Pulmonary artery endothelial cell (primary cell): ENCODE results near the gene NHSL2. TPM values are rescaled to one million over a fixed set of nuclear protein-coding genes. Genes with fewer than 3 reads are reported as not detected.

ENCODE experiments used
- DNase-seq: peaks from one replicate; pipeline ENCODE4 v3.0.0-alpha.2; 2011; ENCODE audit warnings: low read depth, low spot score
- total RNA-seq: library from RNA; depleted of rRNA; stranded (reverse); fragments of >200 nt; gene quantifications from 2 replicates; pipeline ENCODE4 v1.2.3, GENCODE V29; 2014

The NHSL2 gene
- total RNA-seq, 1 donor from 2014 or later = 21.2 TPM

DNA sequence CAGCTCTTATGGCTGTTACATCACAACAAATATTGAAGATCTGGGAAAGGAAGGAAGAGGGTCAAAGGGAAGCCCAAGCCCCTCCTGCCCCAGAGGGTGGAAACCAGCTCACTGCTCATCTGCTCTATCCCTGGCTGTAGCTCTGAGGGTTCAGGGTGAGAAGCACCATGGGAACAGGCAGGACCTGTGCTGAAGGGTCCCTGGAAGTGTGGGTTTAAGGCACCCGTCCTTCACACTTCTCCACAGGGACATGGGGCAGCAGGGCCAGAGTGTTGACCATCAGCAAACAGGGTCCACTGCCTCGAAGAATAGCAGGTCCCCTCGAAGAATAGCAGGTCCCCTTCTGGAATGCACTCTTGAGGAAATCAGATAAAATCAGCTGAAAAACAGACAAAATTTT lies 216.7 kb downstream of the NHSL2 start:
- no peak for DNase-seq

DNA sequence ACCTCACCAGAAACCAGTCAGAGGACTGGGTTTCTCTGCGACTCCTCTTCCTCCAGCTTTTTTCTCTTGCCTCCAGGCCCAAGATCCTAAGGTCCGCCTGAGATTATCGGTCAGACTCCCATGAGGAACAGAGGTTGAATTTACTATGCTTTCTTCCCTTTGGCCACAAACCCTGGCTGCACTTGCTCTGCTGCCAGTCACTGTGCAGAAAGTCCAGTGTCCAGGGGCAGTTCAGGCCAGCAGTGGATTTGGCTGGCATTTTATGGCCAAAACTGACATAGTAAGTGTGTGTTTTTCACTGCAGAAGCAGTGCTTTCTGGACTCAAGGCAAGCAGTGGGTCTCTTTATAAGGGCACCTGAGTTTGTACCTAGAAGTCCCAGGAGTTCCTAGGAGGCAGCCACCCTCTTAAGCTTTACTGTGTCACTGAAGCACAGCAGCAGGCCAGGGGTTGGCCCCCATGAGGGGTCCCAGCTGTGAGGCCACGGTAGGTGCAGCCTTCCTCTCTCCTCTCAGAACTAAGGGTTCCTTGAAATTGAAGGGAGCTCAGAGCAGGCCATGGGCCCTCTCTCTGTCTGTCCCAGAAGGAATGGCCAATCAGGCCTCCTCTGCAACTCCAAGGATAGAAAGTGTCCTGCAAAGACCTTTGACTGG lies 217.7 kb downstream of the NHSL2 start:
- DNase-seq = no peak

DNA sequence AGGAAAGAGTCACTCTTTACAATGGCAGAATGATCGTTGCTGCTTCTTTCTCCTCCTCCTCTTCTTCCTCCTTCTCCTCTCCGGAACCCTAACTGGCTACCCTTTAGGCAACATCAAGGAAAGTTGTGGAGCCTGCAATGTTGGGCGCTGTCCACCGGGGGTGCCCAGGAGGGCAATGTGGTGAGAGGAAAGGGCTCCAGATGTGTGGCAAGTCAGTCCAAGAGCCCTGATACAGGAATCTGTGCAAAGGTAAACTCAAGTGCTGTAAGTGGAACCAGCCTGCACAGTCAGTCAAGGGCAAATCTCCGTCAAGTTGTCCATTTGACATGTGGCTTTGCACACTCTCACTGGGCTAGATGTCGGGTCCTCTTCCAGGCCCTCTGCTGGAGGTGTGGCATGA lies 218.2 kb downstream of the NHSL2 start:
- no peak for DNase-seq

DNA sequence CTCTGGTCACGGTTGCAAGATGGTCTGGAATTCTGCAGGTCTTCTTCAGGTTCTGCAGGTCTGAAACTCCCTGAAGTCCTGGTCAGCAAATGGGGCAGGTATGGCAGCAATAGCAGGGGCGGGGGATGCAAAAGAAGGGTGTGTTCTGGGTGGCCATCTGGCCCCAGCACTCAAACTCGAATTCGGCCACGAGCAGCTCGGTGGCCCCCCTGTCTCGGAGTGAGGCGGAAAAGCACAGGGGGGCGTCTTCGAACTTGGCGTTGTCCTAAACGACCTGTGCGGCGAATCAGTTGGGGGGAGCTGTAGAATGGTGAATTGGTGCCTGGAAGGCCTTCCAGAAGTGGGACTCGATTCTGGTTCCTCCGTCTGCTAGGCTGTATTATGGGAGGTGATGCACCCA lies 219.0 kb downstream of the NHSL2 start:
- DNase-seq = no peak

DNA sequence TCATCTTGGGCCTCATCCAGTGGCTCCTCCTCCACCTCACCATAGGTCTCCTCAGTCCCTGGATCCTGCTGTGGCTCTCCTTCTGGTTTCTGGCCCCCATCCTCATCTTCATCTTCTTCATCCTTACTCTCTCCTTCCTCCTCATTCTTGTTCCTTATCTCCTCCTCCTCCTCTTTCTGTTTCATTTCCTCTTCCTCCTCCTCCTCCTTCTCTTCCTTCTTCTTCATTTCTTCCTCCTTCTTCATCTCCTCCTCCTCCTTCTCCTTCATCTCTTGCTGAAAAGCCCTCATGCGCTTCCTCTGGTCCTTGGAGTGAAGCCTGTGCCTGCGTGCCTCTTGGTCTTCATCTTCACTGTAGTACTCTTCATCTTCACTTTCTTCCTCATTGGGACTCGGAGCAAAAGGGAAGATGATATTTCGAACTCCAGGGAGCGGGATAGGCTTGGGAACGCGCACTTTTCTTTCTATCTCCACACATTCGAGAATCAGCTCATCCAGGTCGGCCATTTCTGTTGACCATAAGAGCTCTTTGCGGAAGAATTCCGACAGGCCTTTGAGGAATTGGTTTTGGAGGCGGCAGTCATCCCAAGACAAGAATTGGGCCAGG lies 219.6 kb downstream of the NHSL2 start:
- no peak for DNase-seq

DNA sequence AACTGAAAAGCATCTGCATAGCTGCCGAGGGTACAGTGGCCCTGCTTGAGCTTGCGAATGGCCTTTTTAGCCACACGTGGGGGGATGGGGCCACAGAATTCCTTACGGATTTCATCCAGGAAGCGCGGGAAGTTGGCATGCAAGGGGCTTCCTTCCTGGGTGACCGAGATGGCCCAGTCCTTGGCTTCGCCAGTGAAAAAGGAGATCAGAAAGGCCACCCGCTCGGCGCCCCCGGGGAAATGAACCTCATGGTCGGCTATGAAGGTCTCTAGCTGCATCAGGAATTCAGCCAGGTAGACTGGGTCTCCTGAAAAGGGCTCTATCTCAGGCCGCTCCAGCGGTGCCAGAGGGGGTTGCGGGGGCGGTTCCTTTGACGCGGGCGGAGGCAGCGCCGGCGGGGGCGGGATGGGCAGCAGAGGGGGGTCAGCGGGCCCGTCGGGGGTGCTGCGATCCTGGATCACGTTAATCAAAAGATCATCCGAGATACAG lies 220.2 kb downstream of the NHSL2 start:
- DNase-seq = no peak

DNA sequence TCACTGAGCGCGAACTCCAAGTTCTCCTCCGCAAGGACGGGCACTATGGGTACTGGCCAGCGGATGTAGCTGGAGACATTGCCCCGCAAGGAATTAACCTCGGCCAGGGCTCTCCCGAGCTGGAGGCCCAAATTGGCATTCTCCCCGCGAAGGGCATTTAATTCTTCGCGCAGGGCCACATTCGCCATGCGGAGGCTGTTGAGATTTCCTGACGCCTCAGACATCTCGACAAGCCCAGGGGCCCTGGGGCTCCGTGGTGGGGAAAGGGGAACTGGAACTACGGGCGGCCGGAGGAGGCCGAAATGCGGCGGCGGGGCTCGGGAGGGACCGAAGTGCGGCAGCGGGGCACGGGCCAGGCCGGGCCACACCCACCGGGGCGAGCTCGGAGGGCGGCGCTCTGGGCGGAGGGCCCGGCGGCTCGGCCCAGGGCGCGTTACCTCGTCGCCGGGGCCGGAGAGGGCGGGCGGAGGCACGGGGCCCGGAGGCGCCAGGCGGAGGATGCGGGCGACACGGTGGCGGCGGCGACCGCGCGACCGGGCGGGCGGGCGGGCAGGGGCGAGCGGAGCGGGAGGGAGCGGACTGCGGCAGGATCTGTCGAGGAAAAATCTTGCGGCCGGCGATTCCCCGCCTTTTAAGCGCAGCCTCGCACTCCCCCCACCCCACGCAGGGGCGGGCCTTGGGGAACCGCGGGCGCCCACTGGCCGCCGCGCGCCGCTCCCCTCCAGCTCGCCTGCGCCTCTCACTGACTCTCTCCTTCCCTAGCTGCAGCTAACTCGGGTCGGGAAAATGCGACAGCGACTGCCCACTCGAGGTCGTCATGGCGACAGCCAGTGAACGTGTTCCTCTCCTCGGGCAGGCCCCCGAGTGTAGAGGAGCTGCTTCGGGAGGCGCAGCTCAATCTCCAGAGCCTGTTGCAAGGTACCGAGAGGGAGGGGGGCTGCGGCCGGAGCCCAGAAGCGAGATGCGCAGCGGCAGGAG lies 221.0 kb downstream of the NHSL2 start, which contains the start of gene RTL5:
Gene RTL5, minus strand, starts transcription at position 599 of the 978 bp plus-strand sequence.
- DNase-seq = peak; percentile 33

DNA sequence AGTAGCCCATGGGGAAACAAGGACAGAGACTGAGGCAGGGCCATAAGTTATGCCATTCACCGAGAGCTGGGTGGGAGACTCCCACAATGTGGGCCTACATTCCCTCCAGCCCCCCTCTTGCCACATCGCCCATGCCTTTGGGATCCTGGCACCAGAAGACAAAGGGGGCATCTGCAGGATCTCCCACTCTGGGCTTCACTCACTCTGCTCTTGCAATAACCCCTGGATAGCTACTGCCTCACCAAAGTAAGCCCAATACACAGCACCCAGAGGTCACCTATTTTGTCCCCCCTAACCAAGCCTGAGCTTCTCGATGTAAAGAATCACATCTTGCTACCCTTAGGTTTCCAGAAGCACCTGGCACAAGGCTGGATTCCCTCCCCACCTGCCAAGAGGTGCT lies 221.8 kb downstream of the NHSL2 start:
- DNase-seq = no peak

DNA sequence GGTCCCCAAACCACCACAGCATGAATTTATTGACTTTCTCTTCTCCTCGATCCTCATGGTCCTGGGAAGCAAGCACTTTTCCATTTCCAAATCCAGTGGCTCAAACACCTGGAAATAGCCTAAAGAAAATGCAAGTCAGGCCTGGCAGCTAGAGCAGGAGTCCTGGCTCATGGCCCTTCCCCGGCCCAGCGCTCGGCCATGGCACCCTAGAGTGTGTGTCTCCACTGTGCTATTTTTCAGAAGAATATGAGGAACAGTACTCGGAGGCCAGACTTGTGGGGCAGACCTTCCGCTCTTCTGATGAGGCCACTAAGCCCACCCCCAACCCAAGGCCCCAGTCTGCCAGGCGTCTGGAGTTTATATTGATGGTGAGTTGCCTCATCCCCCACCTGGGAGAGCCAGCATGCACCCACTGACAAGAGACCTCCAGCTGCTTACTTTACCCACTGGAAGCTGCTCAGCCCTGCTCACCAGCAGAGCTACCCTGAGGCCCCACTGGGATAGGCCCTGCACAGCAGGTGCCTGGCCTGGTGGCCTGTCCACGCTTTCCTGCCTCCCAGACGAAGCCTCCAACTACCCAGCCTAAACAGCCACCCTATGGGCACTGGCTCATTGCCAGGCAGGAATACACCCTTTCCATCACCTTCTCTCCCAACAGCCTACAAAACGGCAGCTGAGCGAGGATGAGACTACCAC lies 223.4 kb downstream of the NHSL2 start:
- no peak for DNase-seq

DNA sequence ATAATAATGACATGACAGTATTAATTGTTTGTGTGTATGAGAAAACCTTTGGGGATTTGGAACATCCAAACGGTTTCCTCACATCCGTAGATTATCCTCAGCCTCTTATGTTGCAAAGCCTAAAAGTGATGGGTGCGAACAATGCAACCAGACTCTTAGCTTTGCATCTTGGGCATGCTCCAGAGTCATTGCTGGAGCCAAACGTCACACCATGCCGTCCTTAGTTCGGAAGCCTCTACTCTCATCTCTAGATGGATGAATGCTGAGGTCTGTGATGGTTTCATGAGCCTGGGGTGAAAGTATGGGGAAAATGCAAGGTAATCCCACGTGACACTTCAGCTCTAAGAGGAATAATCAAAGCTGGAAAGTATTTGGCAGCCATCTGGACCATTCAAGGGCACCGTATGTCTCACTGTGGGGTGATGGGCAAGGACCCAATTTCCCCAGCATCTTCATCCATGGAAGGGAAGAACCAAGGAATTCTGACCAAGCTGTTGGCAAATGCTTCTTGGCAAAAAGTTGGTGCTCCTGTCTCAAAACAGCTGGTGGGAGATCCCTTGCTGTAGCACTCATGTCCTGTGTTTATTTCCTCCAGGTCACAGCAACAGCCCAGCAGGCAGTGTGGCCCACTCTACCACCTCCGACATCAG lies 227.3 kb downstream of the NHSL2 start:
- no peak for DNase-seq

DNA sequence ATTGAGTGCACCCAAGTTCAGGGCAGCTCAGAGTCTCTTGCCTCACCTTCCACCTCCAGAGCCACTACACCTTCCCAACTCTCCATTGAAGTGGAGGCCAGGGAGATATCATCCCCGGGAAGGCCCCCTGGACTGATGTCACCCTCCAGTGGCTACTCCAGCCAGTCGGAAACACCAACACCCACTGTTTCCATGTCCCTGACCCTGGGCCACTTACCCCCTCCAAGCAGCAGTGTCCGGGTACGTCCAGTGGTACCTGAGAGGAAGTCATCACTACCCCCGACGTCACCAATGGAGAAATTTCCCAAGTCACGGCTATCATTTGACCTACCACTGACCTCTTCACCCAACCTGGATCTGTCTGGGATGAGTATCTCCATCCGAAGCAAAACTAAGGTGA lies 228.9 kb downstream of the NHSL2 start:
- DNase-seq = no peak

DNA sequence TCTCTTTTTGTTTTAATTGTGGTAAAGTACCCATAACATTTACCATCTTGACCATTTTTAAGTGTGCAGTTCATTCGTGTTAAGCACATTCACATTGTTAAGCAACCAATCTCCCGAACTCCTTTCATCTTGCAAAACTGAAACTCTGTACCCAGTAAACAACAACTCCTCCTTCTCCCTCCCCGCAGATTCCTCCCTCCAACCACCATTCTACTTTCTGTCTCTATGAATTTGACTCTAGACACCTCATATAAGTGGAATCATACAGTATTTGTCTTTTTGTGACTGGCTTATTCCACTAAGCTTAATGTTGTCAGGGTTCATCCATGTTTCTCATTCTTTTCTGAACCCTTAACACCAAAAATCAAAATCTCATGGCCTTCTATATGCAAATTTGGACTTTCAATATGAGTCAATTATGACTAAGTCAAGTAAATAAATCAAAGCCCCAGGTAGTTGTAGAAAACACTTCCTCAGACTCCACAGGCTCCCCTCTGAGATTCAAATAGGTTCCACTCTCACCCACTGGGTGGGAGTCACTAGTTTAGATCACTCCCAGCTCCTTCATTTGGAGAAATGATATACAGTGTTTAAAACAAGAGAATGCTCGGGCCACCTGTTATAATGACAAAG lies 230.8 kb downstream of the NHSL2 start:
- DNase-seq = no peak

DNA sequence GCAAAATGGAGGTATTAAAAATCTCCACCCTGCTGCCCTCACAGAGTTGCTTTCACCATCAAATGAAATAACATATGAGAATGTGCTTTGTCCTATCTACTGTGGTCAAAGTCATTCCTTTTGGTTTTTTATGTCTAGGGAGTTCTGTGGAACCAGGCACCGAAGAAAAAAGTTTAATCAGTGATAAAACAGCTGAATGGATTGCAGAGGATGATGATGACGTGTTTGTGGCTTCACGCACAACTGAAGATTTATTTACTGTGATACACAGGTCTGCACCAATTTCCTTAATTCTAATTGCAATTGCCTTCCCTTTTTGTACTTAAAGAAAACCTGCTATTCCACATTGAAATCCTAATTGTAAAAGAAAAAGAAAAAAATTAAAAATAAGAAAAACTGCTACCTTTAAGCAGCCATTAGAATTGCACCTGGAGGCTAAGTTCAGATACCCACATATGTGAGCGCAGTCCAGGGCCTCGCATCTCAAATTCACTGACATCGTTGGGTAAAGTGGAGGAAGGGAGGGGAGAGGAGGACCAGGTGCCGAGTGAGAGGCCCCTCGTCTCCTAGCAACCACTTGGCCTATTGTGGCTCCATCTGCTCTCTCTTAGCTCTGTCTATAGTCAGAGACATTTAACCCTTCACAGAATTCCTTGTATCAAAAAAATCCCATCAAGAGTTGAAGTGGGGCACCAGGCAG lies 231.6 kb downstream of the NHSL2 start:
- no peak for DNase-seq

DNA sequence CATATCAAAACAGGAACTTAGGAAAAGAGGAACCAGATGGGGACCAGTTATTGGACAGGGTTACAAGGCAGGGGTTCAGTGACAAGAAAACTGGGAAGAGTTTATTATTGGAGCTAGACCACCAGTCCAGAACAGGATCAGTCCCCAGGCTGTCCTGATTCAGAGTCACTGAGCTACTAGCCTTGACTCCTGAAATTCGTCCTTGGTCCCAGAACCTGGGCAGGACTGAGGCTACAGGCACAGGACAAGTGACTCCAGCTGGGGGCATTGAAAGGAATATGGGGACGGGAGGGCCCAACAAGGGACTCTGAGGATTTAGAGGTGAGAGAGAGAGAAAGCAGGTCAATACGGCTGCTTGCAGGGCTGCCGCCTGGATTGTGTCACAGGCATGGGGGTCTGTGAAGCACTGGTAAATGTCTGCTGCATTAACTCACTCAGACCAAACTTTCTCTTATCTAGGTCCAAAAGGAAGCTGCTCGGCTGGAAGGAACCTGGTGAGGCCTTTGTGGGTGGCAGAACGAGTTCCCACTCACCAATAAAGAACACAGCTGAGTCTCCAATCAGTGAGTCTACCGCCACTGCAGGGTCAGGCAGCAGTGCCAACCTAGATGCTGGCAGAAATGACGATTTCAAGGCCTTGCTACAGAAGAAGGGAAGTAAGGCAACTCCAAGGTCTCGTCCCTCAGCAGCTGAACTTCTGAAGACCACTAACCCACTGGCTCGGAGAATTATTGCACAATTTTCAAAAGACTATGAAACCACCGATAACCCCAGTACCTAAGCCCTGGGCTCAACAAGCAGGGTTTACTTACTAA lies 232.4 kb downstream of the NHSL2 start:
- DNase-seq = no peak

DNA sequence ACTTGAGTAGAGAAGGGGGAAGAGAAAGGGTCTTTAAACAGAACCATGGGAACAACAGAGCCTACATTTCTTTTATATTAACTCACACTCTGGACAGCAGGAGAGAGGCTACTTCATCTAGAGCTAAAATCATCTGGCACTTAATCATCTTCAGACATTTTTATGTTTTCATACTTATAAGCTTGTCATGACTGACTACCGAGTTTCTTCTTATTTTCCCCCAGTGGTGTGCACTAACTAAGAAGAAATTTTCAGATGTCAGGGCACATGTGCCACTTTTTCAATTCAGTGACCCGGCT lies 232.9 kb downstream of the NHSL2 start:
- DNase-seq = no peak

DNA sequence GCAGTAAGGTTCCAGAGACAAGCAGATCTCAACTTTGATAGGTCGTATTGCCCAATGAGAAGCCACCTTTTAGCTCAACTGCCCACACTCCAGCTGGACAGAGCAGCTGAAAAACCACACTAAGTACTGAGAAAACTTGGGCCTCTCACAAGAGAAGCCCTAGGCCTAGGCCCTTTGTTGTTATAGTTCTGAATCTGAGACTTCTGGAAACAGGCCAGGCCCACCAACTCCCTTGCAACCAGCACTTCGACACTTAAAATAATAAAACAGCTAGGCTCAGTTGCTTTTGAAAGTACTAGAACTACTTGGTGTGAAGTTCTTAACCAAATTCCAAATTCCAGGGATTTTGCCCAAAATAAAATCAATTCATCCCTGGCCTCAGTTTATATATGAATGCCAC lies 234.5 kb downstream of the NHSL2 start:
- no peak for DNase-seq

DNA sequence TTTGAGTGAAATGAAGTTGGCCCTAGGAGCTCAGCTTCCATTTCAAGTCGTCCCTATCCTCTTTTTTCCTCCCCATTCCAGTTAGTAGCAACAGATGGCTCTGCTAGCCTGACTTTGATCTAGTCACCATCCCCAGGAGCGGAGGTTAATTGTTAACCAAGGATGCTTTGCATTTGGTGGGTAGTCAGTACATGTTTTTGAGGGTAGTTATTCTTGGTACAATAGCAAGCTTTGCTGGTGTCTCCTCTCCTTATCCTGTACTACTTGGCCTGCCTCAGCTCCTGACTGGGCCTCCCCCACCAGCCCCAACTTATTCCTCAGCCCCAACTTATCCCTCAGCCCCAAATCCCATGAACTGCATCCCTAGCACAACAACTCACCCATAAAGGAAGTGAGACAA lies 235.9 kb downstream of the NHSL2 start:
- DNase-seq = no peak

DNA sequence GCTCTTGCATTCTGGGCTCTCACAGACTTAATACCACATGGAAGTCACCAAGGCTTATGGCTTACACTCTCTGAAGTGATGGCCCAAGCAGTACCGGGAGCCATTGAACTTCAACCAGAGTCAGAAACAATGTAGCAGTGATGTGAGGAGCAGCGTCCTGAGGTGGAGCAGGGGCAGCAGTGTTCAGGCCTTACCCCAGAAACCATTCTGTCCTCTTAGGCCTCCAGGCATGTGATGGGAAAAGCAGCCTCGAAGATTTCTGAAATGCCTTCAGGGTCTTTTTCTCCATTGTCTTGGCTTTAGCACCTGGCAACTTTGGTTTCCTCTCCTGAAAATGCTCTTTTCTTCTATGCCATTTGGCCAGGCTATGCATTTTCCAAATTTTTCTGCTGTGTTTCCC lies 248.1 kb downstream of the NHSL2 start:
- no peak for DNase-seq

DNA sequence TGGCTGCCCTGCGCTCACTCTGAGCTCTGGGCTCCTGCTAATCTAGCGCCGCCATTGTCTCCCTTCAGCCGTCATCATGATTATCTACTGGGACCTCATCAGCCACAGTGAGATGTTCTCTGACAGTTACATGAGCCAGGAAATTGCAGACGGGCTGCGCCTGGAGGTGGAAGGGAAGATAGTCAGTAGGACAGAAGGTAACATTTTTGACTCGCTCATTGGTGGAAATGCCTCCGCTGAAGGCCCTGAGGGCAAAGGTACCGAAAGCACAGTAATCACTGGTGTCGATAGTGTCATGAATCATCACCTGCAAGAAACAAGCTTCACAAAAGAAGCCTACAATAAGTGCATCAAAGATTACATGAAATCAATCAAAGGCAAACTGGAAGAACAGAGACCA lies 249.1 kb downstream of the NHSL2 start:
- DNase-seq = no peak
